Activated CD4-positive, CD25-positive, alpha-beta regulatory T cell treated with anti-CD3 and anti-CD28 coated beads, Interleukin-2, amount 50 U/mL, for 24 hours (primary cell): ENCODE data around the gene GADD45G.
A peak's percentile ranks its signal among the peaks of the same experiment; 100 is the strongest.

Source experiments
- ATAC-seq, 2 donors: fragments of 150-1000 bp; cut with Tn5 transposase; one replicate each; pipeline ENCODE4 v1.10.0; 2021; ENCODE audit warnings: mild to moderate bottlenecking in 1 of 2, moderate library complexity in 1 of 2

The GADD45G gene

DNA sequence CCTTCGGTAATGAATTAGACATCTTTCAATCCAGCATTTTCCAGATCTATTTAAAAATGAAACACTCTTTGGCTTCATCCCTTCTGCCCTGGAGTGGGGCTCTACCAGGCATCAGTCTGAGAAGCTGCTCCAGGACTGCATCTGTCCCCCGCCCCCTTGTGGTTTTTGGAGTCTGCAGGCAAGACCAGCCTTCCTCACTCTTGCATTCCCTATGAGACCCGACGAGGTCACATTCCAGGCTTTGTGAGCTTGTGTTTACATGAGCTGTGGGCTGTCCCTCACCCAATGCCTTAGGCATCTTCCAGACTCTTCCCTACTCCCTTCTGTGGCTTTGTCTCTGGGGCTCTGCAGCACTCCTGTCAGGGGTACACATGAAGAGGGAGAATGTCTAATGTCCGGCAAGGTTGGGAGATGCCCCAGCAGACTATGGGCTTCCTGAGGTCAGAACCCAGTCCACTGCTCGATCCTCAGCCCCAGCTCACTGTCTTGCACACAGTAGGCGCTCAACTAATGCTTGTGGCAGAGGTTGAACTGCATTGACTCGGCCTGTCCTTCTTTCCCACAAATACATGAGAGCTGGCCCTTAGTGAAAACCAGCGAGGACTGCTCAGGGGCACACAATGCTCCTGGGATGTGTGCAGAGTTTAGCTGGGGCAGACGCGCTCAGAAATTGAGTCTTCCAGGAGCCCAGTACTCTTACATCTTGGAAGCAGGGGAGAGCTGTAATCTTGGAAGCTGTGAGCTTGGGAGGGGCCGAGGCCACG, 11.7 kb upstream of the GADD45G start:
- ATAC-seq: no peak

GRCh38 chr9:89593727-89594427, 10.9 kb upstream of the GADD45G start:
- peak; percentile 60 to 73 for ATAC-seq

- no peak for ATAC-seq
Measured at GRCh38 chr9:89594811-89595550, 9.8 kb upstream of the GADD45G start.

- ATAC-seq: no peak
Measured at GRCh38 chr9:89595646-89596045, 9.2 kb upstream of the GADD45G start.

GRCh38 chr9:89596937-89597555, 7.8 kb upstream of the GADD45G start:
- ATAC-seq: no peak

GRCh38 chr9:89597711-89598362, 7.0 kb upstream of the GADD45G start:
- ATAC-seq: peak in 1 of 2 donors; percentile 21

DNA sequence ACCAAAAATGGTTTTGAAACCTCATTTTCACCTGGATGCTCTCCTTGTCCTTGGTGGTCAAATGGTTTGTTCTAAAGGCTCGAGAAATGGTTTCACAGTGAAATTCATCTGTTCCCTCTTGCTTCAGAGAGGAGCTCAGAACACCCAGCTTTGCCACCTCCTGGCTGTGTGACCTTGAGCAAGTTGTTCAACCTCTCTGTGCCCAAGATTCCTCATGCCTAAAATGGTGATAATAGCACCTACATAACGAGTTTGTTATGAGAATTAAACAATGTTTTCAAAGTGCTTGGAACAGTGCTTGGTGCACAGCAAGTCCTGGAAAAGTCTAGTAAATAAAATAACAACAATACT, 6.5 kb upstream of the GADD45G start:
- ATAC-seq: no peak

DNA sequence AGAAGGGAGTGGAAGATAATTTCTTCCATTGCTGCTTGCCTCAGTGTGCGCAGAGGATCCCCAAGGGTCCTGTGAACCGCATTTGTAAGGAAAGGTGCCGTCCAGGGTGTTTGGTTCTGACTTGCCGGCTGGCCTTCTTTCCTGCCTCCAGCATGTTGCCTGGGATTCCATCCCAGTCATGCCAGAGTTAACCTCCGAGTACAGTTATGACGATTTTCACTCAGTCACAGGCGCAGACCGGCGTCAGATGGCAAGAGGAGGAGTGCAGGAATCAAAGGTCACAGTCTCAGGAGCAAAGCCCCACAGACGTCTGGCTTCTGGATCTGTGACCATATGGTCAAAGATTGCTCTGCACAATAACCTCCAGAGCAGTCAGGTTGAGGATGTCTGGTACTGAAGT, 5.9 kb upstream of the GADD45G start:
- no peak for ATAC-seq

GRCh38 chr9:89600831-89601230, 4.0 kb upstream of the GADD45G start:
- ATAC-seq: no peak

DNA sequence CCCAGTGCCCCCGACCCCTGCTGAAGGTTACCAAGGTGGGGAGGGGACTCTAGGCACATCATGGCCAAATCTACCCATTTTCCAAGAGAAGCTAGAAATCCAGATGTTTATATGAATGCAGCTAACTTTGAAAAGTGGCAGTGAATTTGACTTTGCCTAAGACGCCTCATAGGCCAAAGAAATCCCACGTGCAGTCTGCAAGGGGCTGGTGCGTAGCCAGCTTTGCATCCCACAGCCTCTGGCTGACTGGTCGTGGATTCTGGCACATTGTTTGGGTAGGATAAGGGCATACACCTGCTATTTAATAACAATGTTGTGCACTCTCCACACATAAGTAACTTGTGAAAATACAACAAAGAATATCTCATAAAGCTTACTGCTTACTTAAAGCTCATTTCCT, 3.5 kb upstream of the GADD45G start:
- no peak for ATAC-seq

DNA sequence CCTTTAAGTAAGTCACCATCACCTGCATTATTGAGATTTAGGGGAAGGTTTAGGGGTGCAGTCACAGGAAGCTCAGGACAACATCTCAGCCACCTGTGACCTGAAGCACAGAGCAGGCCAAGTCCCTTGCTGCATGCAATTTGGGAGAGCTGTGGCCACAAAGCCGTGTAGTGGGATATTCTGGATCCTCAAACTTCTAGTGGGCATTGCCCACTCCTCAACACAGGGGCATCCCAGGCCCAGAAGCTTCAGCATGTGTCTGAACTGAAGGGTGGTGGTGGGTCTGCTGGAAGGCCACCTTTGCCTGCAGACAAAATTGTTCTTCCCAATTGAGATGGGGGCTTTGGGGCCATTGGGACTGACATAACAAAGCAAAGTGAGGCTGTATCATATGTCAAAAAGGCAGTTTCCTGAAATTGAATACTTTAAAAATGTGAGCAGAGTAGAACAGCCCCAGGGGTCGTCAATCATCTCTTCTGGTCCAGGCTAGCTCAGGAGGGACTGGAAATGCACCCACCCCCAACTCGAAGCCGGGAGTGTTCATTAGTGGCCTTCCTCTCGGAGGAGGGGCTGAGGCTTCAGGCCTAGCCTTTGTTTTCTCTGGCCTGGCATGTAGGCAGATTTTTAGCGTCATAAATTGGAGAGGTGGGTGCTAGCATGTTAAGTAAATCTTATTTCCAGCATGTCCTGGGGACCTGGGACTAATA, 2.8 kb upstream of the GADD45G start:
- no peak for ATAC-seq

DNA sequence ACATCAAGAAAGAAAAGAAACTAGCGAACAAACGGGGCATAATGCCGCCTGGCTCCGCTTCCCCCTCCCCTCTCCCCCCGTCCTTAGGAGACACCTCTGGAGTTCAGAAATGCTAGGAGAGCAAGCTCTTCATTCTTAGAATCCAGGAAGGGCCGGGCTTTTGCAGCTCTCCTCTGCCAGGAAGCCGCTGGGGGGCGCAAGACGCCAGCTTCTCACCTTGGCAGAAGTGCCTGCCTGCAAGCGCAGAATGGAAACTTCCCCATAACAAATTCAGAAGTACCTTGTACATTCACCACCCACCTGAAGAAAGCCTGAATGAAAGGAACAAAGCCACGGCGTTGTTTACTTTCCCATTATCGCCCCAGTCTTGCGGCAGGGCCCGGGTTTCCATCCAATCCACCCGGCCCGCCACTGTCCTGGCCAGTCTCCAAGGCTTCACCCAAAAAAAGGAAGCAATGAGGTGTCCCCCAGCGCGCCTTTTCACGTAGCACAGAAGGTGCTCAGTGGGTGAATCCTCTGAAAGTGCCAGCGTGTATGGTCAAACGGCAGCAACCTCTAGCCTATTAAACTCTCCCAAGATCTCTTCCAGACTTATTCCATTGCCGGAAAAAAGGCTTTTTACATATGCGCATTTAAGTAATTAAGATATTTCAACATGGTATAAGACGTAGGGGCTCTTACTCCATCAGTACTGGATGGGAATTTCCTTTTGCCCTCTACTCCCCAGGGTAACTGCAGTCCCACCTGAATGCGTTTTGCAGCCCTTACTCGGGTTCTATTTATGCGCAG, 1.6 kb upstream of the GADD45G start:
- peak; percentile 28 to 34 for ATAC-seq

DNA sequence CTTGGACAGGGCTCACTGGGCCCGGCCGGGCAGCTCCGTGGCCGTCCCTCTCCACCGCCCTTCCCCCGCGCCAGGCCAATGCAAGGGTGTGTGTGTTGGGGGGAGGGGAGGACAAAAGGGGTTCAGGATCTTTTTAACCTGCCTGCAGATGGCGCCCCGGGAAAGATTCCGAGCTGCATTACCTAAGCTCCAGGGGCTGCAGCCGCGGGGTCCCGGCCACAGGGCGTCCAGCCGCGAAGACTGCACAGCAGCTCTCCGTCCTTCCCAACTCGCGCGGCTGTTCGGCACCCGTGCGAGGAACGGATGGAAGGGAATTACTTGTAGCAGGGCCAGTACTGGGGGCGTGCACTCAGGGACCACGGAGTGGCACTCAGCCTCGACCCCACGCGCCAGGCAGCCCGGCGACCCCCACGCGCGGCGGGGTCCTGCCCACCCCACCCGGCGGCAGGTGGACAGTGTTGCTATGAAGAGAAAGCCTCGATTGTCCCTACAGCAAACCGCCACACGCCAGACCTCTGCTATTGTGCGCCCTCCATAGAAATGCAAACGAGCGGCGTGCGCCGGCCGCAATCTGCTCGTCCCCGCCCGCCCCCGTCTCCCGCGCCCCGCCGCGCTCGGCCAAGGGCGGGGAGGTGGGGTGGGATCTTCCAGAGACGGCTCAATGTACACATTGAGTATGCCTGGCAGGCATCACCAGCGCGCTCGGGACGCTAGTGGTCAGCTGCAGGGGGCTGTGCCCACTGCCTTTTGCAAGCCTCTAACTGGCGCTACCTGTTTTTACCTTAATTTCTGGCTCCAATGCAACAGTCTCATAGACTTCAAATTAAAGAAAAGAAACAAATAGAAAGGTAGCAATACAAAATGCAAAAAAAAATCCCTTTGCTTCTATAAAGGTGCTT, 796 bp upstream of the GADD45G start:
- ATAC-seq: no peak

GRCh38 chr9:89605465-89606048, 745 bp downstream of the GADD45G start:
- ATAC-seq: peak; percentile 46 to 57

DNA sequence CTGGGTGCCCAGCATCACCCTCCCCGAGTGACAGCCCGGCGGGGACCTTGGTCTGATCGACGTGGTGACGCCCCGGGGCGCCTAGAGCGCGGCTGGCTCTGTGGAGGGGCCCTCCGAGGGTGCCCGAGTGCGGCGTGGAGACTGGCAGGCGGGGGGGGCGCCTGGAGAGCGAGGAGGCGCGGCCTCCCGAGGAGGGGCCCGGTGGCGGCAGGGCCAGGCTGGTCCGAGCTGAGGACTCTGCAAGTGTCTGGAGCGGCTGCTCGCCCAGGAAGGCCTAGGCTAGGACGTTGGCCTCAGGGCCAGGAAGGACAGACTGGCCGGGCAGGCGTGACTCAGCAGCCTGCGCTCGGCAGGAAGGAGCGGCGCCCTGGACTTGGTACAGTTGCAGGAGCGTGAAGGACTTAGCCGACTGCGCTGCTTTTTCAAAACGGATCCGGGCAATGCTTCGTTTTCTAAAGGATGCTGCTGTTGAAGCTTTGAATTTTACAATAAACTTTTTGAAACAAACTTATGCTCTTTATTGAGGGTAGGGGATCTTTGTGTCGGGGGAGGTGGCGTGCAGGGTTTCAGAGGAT, 1.3 kb downstream of the GADD45G start:
- no peak for ATAC-seq

DNA sequence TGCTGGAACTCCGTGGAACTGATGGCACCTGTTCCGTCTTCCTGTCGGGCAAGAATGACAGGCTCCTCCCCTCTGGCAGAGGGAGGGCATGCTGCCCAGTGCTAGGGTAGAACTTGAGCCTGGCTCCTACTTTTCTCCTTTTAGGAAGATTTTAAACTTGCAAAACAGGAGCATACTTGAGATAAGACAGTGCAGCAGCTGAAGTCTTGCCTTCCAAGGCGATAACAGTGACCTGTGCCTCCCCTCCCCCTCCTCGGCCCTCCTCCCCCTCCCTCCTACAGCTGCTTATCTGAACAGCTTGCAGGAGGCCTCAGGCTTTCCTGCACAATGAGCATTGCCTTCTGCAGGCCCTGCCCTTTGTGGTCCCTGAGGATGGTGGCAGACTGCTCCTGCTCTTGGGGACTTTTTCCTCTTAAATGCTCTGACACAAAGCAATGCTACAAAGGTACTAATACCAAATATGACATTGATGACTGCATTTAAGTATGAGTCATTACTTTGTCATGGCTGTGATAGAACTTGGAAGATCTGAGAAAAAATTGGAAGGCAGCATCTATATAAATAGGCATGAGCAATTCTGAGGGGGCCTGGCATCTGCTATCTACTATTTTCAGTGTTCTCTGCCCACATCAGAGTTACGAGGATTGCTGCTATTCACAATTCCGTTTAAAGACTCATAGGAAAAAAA, 2.0 kb downstream of the GADD45G start:
- ATAC-seq: peak; percentile 39 to 50

DNA sequence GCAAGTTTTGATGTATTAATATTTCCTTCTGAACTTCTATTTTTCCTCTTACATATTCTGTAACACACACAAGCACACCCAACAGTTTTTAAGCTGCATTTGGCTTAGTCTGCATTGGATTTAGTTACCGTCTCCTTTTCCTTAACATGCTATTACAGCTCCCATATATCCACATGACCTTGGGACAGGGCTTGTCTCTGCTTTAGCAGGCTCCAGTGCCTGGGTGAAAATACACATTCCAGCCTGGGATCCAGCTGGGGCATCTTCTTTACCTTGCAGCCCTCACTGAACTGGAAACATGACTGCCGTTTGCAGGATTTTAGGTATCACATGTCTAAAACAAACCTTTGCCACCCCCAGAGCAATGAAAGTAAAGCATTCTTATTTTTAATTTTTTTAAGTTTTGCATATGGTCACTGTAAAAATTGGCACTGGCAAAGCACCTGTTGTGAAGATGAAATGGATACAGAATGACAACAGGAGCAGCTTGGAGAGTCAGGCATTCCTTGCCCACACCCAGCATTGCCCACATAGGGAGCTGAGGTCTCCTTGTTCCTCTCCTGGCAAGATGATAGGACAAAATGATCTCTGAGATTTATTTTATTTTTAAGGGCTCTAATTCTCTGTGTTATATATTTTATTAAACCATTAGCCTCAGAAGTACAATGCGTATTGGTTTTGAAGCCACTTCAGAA, 4.0 kb downstream of the GADD45G start:
- ATAC-seq: no peak

GRCh38 chr9:89609426-89610006, 4.7 kb downstream of the GADD45G start:
- no peak for ATAC-seq
